ENCODE data around the gene ATAD3C. TPM values are rescaled to one million over a fixed set of nuclear protein-coding genes. Genes with fewer than 3 reads are reported as not detected.

ATAD3C gene
- total and polyA plus RNA-seq, 2 of the 8 experiments (the other 6 are each of a cell fraction or from before 2014, with no cell fraction given): 2.0 to 2.7 TPM

GRCh38 chr1:1425426-1425752, 24.1 kb upstream of the ATAD3C start:
- Histone ChIP-seq H3K4me1 (replicated peaks in 1 of 4; ENCODE audit: control insufficient read depth in 3 of 4, insufficient read depth in 4 of 4, low read length in 3 of 4) (peaks cover 0 to 40% (median 29%) of the 10 kb centered on the region in 4 experiments; a peak in 6 of 7 replicates), H2BK120ac (replicated peaks; ENCODE audit: low read depth, low read length) (peak overlapping the region; percentile 87), H2BK5ac (ENCODE audit: low read depth, low read length) (no peak overlapping the region), H3K23ac (ENCODE audit: insufficient read length) (no peak overlapping the region), H2BK20ac (ENCODE audit: low read length) (no peak overlapping the region), H3K9ac (replicated peaks in 1 of 4; ENCODE audit: extremely low read depth in 1 of 4, low read depth in 3 of 4, low read length in 3 of 4) (no peak overlapping the region), H3K4ac (replicated peaks; ENCODE audit: insufficient read length, low read depth, low read length) (no peak overlapping the region), H2BK12ac (ENCODE audit: low read depth, low read length) (peak overlapping the region; percentile 75; the same call in 1 of the 2 replicates), H3K36me3 (ENCODE audit: control insufficient read depth in 2 of 4, insufficient read depth in 4 of 4, low read length in 3 of 4) (no peaks in the 10 kb centered on the region; a peak in 1 of 8 replicates), H2BK15ac (ENCODE audit: low read length) (no peak overlapping the region), H2AFZ (ENCODE audit: low read length) (no peak overlapping the region), H3K9me3 (ENCODE audit: insufficient read depth in 2 of 2, low read depth in 1 of 2, low read length in 1 of 2) (peaks cover 0 to 3% of the 10 kb centered on the region in 2 experiments; a peak in 1 of 4 replicates), H3K23me2 (ENCODE audit: low read depth, low read length) (peaks cover 6% of the 10 kb centered on the region; the same call in 1 of the 2 replicates), H3K79me2 (ENCODE audit: control insufficient read depth in 1 of 2, insufficient read depth in 2 of 2, low read length in 2 of 2) (no peaks in the 10 kb centered on the region), H4K5ac (ENCODE audit: insufficient read length, low read depth, low read length) (no peak overlapping the region), H3K27ac (ENCODE audit: low read depth, low read length) (no peak overlapping the region), H4K8ac (ENCODE audit: extremely low read depth, insufficient read depth, low read length) (peak overlapping the region; percentile 36; the same call in 1 of the 2 replicates), H3K18ac (ENCODE audit: extremely low read depth, low read length) (peak overlapping the region; percentile 60; the same call in 1 of the 2 replicates), H3K79me1 (ENCODE audit: low read depth, low read length) (no peaks in the 10 kb centered on the region), H4K91ac (replicated peaks; ENCODE audit: insufficient read length, low read length) (no peak overlapping the region), H2AK5ac (ENCODE audit: low read depth, low read length) (peak overlapping the region; percentile 7; the same call in 1 of the 2 replicates), H3K27me3 (replicated peaks in 1 of 4; ENCODE audit: control insufficient read depth in 3 of 4, extremely low read depth in 1 of 4, insufficient read depth in 3 of 4, low read length in 3 of 4) (no peaks in the 10 kb centered on the region; a peak in 1 of 7 replicates), H3K4me2 (ENCODE audit: insufficient read depth in 1 of 2, low read depth in 2 of 2, low read length in 2 of 2) (no peak overlapping the region), H3K14ac (ENCODE audit: insufficient read length) (no peak overlapping the region), H3K4me3 (ENCODE audit: extremely low read depth in 1 of 4, insufficient read depth in 2 of 4, low read depth in 3 of 4, low read length in 4 of 4) (no peak overlapping the region), H4K20me1 (replicated peaks in 1 of 2; ENCODE audit: control insufficient read depth in 1 of 2, insufficient read depth in 2 of 2, low read length in 2 of 2) (no peaks in the 10 kb centered on the region), H3K56ac (replicated peaks; ENCODE audit: insufficient read length, low read depth, low read length) (no peak overlapping the region)
- ChIA-PET CTCF (ENCODE audit: partially characterized antibody) (interaction anchor here (1.3 to 3.4 kb wide), 4 partner anchors 16 to 79 kb away, joined by 3 to 14 read pairs (median 4); no protein-coding TSS in a partner anchor), POLR2A (ENCODE audit: partially characterized antibody) (interaction anchor here (1.8 to 22.9 kb wide), 5 partner anchors 7 to 25 kb away, joined by 8 to 515 read pairs (median 13); partner anchors contain the start of genes CCNL2, MRPL20 and VWA1)
- FAIRE-seq (no peak), DNase-seq (ENCODE audit: low read depth in 1 of 2, low spot score in 2 of 2) (no peak)
- 65% methylated on average over 12 of the region's 12 CpGs; no CpG with 5 or more reads in 1 of the 2 experiments for WGBS, 2 experiments (ENCODE audit: extremely low coverage in 1 of 2, insufficient coverage in 1 of 2, insufficient read length in 1 of 2, insufficient replicate concordance in 2 of 2, low coverage in 1 of 2, low lambda C conversion rate in 2 of 2, missing lambda C conversion rate in 1 of 2)
- no peak for TF ChIP-seq POU5F1 (IDR thresholded peaks at IDR 0.05; ENCODE audit: low read depth, low read length)
- no peak for TF ChIP-seq RXRA (IDR thresholded peaks at IDR 0.05; ENCODE audit: insufficient read depth, low read depth, low read length)
- no peak for TF ChIP-seq CTCF (IDR thresholded peaks at IDR 0.05; ENCODE audit: control extremely low read depth in 1 of 3, insufficient read depth in 1 of 3, low read depth in 1 of 3, low read length in 3 of 3)
- TF ChIP-seq POLR2A (IDR thresholded peaks at IDR 0.05; ENCODE audit: control extremely low read depth in 1 of 2, low read depth in 2 of 2, low read length in 2 of 2): no peak

Data from H1 (cell line).